Stimulated activated CD8-positive, alpha-beta memory T cell treated with anti-CD3 and anti-CD28 coated beads, Interleukin-15, amount 100 ng/mL, for 24 hours (primary cell): ENCODE data around the gene LDLRAD4.

Experiments used
- DNase-seq: peaks from one replicate; pipeline ENCODE4 v3.0.0-alpha.2; 2020; ENCODE audit warnings: low read depth

LDLRAD4 gene

GRCh38 chr18:13285874-13286273 lies 67.3 kb downstream of the LDLRAD4 start:
- DNase-seq = no peak

DNA sequence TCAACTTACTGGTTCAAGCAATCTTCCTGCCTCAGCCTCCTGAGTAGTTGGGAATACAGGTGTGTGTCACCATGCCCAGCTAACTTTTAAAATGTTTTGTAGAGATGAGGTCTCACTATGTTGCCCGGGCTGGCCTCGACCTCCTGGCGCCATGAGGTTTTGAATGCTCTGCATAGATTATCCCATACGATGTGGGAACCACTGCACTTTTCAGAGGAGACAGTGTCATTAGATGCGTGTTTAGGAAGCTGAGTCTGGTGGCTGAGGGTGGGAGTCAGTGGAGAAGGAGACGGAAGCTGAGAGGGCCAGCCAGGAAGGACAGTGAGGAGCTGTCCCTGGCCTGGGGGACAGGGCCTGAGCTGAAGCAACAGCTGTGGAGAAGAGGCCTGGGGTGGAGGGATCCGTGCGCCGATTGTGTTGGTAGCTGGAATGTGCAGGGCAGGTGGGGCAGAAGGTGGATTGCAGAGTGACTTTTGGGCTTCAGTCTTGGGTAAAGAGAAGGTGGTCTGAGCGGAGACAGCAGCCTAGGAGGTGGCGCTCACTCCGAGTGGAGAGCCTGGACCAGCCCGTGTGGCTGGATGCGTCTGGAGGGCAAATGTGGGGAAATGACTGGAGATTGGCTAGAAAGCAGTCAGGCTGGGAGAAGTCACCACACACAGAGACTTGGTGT lies 68.0 kb downstream of the LDLRAD4 start:
- no peak for DNase-seq

DNA sequence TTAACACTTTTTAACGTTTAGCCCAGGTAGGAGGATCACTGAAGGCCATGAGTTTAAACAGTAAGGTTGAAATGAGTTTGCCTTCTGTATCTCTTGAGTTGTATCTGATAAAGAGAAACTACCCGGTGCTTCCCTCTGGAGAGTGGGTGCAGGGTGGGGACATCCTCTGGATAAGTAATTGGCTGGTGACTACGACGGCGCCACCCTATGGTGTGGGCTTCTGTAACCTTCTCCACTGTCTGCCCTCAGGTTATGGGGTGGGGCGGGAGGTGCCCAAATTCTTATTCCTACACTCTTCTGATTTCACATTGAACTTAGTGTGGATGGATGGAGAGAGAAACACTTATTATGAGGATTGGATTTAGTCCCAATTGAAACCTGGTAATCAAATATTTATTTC lies 68.8 kb downstream of the LDLRAD4 start:
- no peak for DNase-seq

GRCh38 chr18:13288509-13289133 lies 70.1 kb downstream of the LDLRAD4 start:
- no peak for DNase-seq

GRCh38 chr18:13289481-13290205 lies 71.1 kb downstream of the LDLRAD4 start:
- no peak for DNase-seq

GRCh38 chr18:13290856-13291271 lies 72.3 kb downstream of the LDLRAD4 start:
- DNase-seq = no peak

GRCh38 chr18:13291299-13291698 lies 72.7 kb downstream of the LDLRAD4 start:
- DNase-seq = no peak

GRCh38 chr18:13291745-13292447 lies 73.3 kb downstream of the LDLRAD4 start:
- no peak for DNase-seq

DNA sequence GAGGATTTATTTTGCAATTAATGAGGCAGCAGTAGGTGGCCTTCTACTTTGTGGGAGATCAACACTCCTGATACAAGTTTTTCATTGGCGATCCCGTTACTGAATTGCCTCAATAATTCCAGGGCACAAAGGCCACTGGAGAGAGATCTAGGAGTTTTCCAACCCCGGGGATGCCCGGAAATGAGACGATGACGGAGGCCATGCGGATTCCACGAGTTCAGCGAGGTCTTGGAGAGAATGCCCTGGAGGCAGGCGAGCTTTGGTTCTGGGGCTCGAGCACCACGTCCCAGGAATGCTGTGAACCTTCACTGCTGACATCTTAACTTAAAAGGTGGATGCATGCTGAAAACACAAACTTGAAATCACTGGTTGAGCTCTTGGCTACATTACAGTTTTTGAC lies 74.2 kb downstream of the LDLRAD4 start:
- DNase-seq = no peak

- DNase-seq = no peak
Observed at GRCh38 chr18:13294309-13294708, 75.7 kb downstream of the LDLRAD4 start.

DNA sequence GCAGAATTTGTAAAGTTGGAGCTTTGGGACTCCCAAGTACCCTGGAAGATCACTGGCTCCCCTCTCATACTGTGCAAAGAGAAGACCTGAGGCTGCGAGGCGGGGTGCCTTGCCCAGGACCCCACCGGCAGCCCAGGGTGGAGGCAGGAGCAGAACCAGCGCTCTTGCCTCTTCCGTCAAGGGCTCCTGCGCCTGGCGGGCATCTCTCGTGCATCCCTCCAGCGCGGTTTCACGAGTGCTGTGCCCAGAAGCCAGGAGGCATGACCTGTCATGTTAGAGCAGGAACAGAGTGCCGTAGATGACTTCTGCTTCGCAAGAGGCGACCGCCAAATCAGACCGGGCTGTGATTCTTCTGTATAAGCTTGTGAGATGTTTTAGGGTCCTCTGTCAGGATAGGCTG lies 77.3 kb downstream of the LDLRAD4 start:
- DNase-seq = no peak

- DNase-seq = no peak
Observed at GRCh38 chr18:13296867-13297574, 78.5 kb downstream of the LDLRAD4 start.

- DNase-seq = no peak
Observed at GRCh38 chr18:13298262-13298661, 79.7 kb downstream of the LDLRAD4 start.

GRCh38 chr18:13300029-13300428 lies 81.5 kb downstream of the LDLRAD4 start:
- DNase-seq = no peak

DNA sequence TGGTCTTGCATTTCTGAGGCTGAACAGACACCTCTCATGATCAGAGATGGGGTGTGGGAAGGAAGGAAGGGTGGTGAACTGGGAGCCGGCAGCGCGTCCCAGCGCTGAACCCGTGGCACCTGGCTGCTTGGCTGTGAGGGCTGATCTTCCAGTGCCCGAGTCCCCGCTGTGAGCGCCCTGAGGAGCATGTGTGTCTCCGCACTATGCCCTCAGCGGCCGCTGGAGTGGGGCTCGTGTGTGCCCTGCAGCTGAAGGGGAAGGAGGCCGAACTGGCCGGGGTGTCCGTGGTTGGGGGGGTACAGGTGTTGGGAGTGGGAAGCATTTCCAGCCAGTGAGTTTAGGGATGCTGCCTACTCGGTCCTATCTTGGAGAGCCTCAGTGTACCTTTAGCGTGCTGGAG lies 82.2 kb downstream of the LDLRAD4 start:
- DNase-seq = no peak

DNA sequence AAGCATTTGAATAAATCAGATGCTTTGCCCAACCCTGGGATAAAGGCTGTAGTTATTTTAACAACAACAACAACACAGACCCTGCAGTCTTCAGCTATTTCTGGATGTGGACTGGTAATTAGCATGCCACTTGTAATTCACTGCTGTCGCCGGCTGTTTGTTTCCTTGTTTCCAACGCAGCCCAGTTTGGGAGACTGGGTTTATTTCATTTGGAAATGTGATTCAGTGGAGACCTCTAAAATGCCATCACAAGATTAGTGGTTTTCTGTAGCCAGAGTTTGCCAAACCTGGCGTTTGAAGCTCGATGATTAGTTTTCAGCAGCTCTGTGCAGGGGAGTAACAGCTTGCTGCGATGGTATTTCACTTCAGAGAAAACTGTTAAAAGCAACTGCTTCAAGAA lies 83.5 kb downstream of the LDLRAD4 start:
- DNase-seq = no peak

- no peak for DNase-seq
Observed at GRCh38 chr18:13302457-13303225, 84.1 kb downstream of the LDLRAD4 start.

- DNase-seq = no peak
Observed at GRCh38 chr18:13303756-13304364, 85.3 kb downstream of the LDLRAD4 start.

GRCh38 chr18:13305301-13305700 lies 86.7 kb downstream of the LDLRAD4 start:
- DNase-seq = no peak

DNA sequence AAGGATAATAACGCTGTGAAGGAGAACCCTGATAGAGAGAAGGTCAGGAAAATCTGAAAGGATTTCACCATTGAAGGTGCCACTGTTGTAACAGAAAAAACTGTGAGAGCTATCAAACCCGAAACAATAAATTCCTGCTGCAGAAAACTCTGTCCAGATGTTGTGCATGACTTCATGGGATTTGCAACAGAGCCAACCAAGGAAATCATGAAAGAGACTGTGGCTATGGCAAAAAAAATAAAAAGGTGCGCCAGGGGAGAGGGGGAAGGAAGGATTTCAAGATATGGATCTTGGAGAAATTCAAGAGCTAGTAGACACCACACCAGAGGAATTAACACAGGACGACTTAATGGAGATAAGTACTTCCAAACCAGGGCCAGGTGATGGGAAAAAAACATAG lies 88.0 kb downstream of the LDLRAD4 start:
- DNase-seq = no peak

DNA sequence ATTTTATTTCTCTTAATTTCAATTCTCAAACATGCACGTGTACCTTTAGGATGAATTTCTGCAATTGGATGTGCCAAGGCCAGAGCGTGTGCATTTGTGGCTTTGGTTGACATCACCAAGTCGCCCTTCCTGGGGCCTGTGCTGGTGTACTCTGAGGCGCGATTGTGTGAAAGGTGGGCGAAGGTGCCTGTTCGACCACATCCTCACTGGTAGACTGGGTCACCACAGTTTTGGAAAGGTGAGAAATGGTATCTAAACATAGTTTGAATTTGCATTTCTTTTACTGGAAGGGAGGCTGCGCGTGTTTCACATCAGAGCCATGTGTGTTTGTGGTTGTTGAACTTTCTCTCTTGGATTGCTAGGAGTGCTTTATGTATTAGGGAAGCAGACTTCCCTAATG lies 89.8 kb downstream of the LDLRAD4 start:
- DNase-seq = no peak
